HS-5 (cell line): ENCODE results near the gene CRELD2.
"Not testable (repeated sequence)": the region's sequence is repeated elsewhere in the genome, so short reads cannot be mapped to it uniquely, and the experiment has no call there.

Source experiments
- DNase-seq: peaks from one replicate; pipeline ENCODE4 v3.0.0-alpha.2; 2012; ENCODE audit warnings: low read depth

Gene CRELD2

GRCh38 chr22:49945042-49945794 is 26.8 kb downstream of the CRELD2 start:
- not testable (repeated sequence) for DNase-seq

GRCh38 chr22:49946612-49947295 is 28.3 kb downstream of the CRELD2 start:
- no peak for DNase-seq

GRCh38 chr22:49947296-49947622 is 28.8 kb downstream of the CRELD2 start:
- DNase-seq, result no peak

- no peak for DNase-seq
Observed at GRCh38 chr22:49948116-49948957, 29.9 kb downstream of the CRELD2 start.

- DNase-seq, result no peak
Observed at GRCh38 chr22:49948958-49949913, 30.8 kb downstream of the CRELD2 start.

GRCh38 chr22:49949914-49950292 is 31.5 kb downstream of the CRELD2 start:
- DNase-seq, result no peak

- DNase-seq, result no peak
Observed at GRCh38 chr22:49950396-49950994, 32.1 kb downstream of the CRELD2 start.

DNA sequence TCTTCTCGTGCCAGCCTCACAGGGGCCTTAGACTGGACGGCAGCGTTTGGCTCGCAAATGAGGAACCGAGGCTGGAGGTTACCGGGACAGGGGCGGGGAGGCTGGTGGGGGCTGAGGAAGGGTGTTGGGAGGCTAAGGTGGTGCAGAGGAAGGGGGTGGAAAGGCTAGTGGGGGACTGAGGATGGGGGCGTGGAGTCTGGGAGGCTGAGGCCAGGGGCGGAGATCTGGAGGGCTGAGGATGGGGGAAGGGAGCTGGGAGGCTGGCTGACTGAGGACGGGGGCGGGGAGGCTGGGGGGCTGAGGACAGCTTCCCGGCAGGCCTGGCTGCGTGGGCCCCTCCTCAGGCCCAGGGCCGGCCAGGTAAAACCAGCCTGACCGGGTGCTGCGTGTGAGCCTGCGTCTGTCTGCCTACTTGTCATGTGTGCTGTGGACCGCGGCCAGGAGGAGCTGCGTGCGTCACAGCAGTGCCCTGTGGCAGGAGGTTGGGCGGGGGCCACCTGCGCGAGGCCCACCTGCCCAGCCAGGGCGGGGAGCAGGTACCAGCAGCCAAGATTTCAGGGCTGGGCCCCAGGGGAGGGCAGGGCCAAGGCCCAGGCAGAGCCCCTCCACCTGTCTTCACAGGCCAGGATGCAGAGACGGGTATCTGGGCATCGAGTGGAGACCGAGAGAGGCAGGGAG is 32.7 kb downstream of the CRELD2 start:
- DNase-seq, result no peak

- DNase-seq, result no peak
Observed at GRCh38 chr22:49951678-49951985, 33.2 kb downstream of the CRELD2 start.

DNA sequence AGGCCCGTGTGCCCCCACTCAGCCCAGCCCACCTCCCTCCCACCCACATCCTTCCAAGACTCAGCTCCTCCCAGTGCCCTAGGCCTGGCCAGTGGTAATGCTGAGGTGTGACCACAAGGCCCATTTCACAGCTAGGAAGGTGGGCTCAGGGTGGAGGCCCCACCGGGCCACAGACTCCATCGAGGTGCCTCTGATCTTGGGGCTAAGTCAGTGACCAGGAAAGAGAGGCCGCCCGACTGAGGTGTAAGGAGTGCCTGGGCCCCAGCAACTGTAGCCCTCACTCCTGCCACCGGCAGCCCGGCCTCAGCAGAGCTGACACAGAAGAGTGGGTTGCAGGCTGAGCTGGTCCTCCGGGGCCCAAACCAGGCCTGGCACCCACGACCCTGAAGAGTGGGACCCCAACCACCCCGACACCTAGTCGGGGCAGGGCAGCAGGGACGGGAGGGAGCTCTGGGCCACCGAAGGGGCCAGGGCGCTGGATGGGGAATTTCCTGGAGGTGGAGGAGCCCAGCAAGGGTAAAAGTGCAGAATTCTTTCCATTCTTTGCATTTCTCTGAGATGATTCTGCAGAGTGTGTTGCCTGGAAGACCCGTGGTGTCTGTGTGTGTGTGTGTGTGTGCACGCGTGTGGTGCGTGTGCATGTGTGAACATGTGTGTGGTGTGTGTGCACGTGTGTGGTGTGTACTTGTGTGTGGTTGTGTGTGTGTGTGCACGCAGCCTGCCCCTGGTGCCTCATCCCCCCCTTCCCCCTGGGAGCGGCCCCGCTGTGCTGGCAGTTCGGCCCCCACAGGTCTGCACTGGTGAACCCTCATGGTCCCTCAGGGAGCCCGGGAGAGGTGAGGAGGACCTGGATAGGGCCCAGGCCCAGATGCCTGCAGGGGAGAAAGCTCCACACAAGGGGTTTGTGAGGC is 33.8 kb downstream of the CRELD2 start:
- peak; percentile 61 for DNase-seq

- DNase-seq, result no peak
Observed at GRCh38 chr22:49953027-49953679, 34.7 kb downstream of the CRELD2 start.

DNA sequence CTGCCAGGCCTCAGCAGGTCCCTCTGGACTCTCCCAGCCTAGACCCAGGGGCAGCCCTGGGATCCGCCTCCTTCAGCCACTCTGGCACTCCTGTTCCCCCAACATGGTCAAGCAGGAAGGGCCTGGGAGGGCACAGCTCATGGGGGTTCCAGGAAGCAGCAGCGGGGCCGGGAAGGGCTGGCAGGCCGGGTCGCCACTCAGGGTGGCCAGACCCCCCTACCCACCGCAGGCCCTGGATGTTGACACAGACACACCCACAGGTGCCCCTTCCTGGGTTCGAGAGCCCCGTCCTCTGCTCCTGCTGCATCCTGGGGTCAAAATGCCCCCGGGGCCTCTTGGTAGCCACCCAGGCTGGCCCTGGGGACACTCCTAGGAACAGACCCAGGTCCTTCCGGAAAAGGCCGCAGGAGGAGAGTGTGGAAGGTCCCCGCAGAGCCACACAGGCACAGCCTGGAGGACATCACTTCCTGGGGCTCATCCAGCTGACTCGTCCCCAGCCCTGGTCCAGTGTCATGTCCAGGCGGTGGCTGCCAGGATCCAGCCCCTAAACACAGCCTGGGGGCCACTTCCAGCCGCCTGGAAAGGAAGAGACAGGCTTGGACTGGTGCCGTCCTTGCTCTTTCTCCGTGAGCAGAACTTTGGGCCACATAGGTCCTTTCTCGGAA is 35.4 kb downstream of the CRELD2 start:
- no peak for DNase-seq

- no peak for DNase-seq
Observed at GRCh38 chr22:49954354-49954753, 35.9 kb downstream of the CRELD2 start.

DNA sequence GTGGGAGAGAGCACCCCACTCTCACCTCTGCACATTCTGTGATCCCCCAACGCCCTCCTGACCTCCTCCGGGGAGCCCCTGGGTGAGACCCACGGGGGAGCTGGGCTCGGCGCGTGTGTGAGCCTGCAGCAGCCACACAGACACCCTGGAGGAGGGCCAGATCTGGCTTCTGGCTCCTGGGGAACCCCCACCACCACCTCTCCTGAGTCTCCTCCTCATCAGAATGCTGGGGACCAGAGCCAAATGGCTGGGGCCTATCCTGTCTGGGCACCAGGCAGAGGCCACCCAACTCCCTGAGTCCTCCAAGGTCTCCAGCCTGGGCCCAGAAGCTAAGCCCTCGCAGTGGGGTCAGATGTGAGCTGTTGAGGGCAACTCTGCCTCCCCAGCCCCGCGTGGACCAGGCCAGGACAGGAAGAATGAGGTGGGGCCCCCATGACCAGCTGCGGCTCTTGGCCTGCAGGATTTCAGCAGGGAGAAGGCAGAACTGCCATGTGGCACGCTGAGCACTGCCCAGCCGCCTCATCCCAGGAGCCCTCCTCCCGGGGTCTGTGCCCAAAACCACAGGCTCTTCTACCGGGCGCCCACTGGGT is 36.7 kb downstream of the CRELD2 start:
- no peak for DNase-seq

DNA sequence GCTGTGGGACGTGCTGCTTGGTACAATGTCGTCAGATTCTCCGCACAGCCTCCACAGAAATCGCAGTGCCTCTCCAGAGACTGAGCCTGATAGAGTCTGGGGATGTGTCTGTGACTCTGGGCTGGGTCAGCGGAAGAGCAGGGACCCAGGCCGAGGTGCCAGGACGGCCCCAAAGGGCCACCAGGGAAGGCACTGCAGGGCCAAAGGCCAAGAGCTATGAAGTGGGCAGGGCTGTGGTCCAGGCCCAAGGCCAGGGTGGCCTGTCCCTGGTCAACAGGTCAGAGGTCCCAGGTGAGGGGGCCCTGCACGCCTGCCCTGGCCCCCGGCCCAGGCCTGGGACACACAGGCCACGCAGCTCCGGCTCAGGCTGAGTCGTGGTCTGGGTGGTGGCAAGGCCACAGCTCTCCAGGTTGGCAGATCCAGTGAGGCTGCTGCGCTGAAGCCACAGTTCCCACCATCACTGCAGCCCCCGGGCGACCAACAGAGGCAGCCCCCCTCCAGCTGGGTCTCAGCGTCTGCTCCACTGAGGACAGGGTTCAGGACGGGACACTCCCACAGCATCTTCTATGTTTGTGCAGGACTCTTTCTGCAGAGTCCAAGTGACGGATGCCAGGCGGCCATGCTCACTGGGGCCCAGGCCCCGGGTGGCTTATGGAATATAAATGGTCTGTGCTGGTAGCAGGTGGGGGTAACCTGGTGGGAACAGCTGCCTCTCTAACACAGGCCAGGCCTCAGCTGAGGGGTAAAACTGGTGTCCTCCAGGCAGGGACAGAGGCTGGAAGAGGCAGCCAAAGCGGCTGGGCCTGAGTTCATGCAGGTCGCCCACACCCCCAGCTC is 37.4 kb downstream of the CRELD2 start:
- no peak for DNase-seq

DNA sequence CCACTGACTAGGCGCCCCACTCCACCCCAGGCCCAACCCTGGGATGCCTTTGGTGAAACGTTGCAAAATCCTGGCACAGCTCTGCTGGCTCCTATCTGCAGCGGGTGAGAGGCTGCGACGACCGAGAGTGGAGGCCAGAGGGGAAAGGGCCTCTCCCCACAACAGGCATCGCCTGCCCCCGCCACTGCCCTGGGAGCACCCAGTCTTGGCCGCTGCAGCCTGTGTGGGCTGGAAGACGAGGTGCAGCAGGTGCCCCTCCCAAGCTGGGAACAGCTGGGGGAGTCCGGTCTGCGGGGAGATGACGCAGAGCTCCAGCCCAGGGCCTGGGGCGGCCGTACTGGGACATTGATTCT is 38.0 kb downstream of the CRELD2 start:
- no peak for DNase-seq
